ENCODE results near the gene RAG1. TPM values are rescaled to one million over a fixed set of nuclear protein-coding genes. Genes with fewer than 3 reads are reported as not detected.

Gene RAG1
- total and polyA plus RNA-seq, 2 of the 8 experiments (the other 6 are each of a cell fraction or from before 2014, with no cell fraction given), result 0.14 to 0.58 TPM

- Histone ChIP-seq H3K56ac (replicated peaks; ENCODE audit: insufficient read length, low read depth, low read length) (no peak overlapping the region), H3K14ac (ENCODE audit: insufficient read length) (no peak overlapping the region), H2BK5ac (ENCODE audit: low read depth, low read length) (no peak overlapping the region), H3K79me1 (ENCODE audit: low read depth, low read length) (no peaks in the 10 kb centered on the region), H2BK120ac (replicated peaks; ENCODE audit: low read depth, low read length) (no peak overlapping the region), H3K9ac (replicated peaks in 1 of 4; ENCODE audit: extremely low read depth in 1 of 4, low read depth in 3 of 4, low read length in 3 of 4) (no peak overlapping the region), H3K4ac (replicated peaks; ENCODE audit: insufficient read length, low read depth, low read length) (no peak overlapping the region), H3K9me3 (ENCODE audit: insufficient read depth in 2 of 2, low read depth in 1 of 2, low read length in 1 of 2) (peaks cover 21 to 23% of the 10 kb centered on the region in 2 experiments), H3K23me2 (ENCODE audit: low read depth, low read length) (no peaks in the 10 kb centered on the region), H4K8ac (ENCODE audit: extremely low read depth, insufficient read depth, low read length) (no peak overlapping the region), H3K4me2 (ENCODE audit: insufficient read depth in 1 of 2, low read depth in 2 of 2, low read length in 2 of 2) (no peak overlapping the region), H3K27me3 (replicated peaks in 1 of 4; ENCODE audit: control insufficient read depth in 3 of 4, extremely low read depth in 1 of 4, insufficient read depth in 3 of 4, low read length in 3 of 4) (no peaks in the 10 kb centered on the region), H3K36me3 (ENCODE audit: control insufficient read depth in 2 of 4, insufficient read depth in 4 of 4, low read length in 3 of 4) (no peaks in the 10 kb centered on the region), H4K20me1 (replicated peaks in 1 of 2; ENCODE audit: control insufficient read depth in 1 of 2, insufficient read depth in 2 of 2, low read length in 2 of 2) (no peaks in the 10 kb centered on the region), H3K4me1 (replicated peaks in 1 of 4; ENCODE audit: control insufficient read depth in 3 of 4, insufficient read depth in 4 of 4, low read length in 3 of 4) (no peaks in the 10 kb centered on the region), H2AK5ac (ENCODE audit: low read depth, low read length) (no peak overlapping the region), H4K5ac (ENCODE audit: insufficient read length, low read depth, low read length) (no peak overlapping the region), H4K91ac (replicated peaks; ENCODE audit: insufficient read length, low read length) (no peak overlapping the region), H2BK15ac (ENCODE audit: low read length) (no peak overlapping the region), H3K79me2 (ENCODE audit: control insufficient read depth in 1 of 2, insufficient read depth in 2 of 2, low read length in 2 of 2) (no peaks in the 10 kb centered on the region), H2BK12ac (ENCODE audit: low read depth, low read length) (no peak overlapping the region), H3K18ac (ENCODE audit: extremely low read depth, low read length) (no peak overlapping the region), H2AFZ (ENCODE audit: low read length) (no peak overlapping the region), H2BK20ac (ENCODE audit: low read length) (no peak overlapping the region), H3K4me3 (ENCODE audit: extremely low read depth in 1 of 4, insufficient read depth in 2 of 4, low read depth in 3 of 4, low read length in 4 of 4) (no peak overlapping the region), H3K23ac (ENCODE audit: insufficient read length) (no peak overlapping the region), H3K27ac (ENCODE audit: low read depth, low read length) (no peak overlapping the region)
- FAIRE-seq, result no peak
- CTCF ChIA-PET (ENCODE audit: partially characterized antibody), result interaction anchor here (0.8 to 1.3 kb wide), 2 partner anchors 17 to 122 kb away, joined by 3 to 4 read pairs; no protein-coding TSS in a partner anchor
- 51% methylated on average over 2 of the region's 2 CpGs; no CpG with 5 or more reads in 1 of the 2 experiments for WGBS, 2 experiments (ENCODE audit: extremely low coverage in 1 of 2, insufficient coverage in 1 of 2, insufficient read length in 1 of 2, insufficient replicate concordance in 2 of 2, low coverage in 1 of 2, low lambda C conversion rate in 2 of 2, missing lambda C conversion rate in 1 of 2)
- no peak for DNase-seq (ENCODE audit: low read depth in 1 of 2, low spot score in 2 of 2)
- POLR2A ChIA-PET (ENCODE audit: partially characterized antibody), result no interaction called here
- TF ChIP-seq ATF2 (IDR thresholded peaks at IDR 0.05; ENCODE audit: low read length), result no peak
- no peak for TF ChIP-seq POU5F1 (IDR thresholded peaks at IDR 0.05; ENCODE audit: low read depth, low read length)
- TF ChIP-seq ZNF274 (IDR thresholded peaks at IDR 0.05; ENCODE audit: borderline replicate concordance, extremely low read depth, low read length), result no peak
- TF ChIP-seq GTF2F1 (IDR thresholded peaks at IDR 0.05; ENCODE audit: borderline replicate concordance, low read depth, low read length), result no peak
- no peak for TF ChIP-seq CTCF (IDR thresholded peaks at IDR 0.05; ENCODE audit: control extremely low read depth in 1 of 3, insufficient read depth in 1 of 3, low read depth in 1 of 3, low read length in 3 of 3)
- TF ChIP-seq SIX5 (IDR thresholded peaks at IDR 0.05; ENCODE audit: low read depth, low read length), result no peak
- TF ChIP-seq SIRT6 (IDR thresholded peaks at IDR 0.05; ENCODE audit: low read length), result no peak
- no peak for TF ChIP-seq EP300 (IDR thresholded peaks at IDR 0.05; ENCODE audit: borderline replicate concordance in 1 of 2, low read depth in 2 of 2, low read length in 2 of 2)
Observed at GRCh38 chr11:36581536-36581935, 13.7 kb downstream of the RAG1 start.
